ENCODE measurements around the gene SV2C.

SV2C gene

DNA sequence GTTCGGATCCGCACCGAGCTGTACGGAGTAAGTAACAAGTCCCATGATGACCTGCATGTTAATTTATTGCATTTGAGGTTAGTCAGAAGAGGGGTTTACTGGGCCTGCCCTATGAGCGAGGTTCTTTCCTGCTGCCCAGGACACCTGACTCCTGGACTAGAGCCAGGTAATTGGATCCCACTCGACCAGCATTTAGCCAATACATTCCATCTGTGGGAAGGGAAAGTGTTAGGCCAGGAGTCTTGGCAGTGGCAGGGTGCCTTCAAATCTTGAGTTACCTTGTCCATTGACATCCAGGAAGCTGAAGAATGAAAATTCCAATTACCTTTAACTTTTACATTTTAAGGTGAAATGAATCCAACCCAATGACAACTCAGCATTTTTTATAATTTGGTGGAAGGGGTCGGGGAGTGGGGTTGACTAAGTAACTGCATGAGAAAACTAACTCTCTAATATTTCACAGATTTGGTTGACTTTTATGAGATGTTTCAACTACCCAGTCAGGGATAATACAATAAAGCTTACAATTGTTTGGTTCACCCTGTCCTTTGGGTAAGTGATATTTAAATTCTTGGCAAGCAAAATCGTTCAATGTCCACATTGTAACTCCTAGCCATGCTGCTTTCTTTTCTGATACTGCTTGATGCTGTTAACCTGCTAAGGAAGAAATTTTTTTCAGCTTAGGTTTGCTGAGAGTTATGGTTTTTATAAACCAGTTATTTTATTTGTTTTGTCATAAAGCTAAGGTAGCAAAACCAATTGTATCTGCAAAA lies 208.3 kb downstream of the SV2C start:
- no peak for ATAC-seq
- TF ChIP-seq, protein P1, sequence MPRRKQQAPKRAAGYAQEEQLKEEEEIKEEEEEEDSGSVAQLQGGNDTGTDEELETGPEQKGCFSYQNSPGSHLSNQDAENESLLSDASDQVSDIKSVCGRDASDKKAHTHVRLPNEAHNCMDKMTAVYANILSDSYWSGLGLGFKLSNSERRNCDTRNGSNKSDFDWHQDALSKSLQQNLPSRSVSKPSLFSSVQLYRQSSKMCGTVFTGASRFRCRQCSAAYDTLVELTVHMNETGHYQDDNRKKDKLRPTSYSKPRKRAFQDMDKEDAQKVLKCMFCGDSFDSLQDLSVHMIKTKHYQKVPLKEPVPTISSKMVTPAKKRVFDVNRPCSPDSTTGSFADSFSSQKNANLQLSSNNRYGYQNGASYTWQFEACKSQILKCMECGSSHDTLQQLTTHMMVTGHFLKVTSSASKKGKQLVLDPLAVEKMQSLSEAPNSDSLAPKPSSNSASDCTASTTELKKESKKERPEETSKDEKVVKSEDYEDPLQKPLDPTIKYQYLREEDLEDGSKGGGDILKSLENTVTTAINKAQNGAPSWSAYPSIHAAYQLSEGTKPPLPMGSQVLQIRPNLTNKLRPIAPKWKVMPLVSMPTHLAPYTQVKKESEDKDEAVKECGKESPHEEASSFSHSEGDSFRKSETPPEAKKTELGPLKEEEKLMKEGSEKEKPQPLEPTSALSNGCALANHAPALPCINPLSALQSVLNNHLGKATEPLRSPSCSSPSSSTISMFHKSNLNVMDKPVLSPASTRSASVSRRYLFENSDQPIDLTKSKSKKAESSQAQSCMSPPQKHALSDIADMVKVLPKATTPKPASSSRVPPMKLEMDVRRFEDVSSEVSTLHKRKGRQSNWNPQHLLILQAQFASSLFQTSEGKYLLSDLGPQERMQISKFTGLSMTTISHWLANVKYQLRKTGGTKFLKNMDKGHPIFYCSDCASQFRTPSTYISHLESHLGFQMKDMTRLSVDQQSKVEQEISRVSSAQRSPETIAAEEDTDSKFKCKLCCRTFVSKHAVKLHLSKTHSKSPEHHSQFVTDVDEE (CRISPR knock-in tag; IDR thresholded peaks at IDR 0.05) = no peak
- TF ChIP-seq ZC3H10 (CRISPR knock-in tag; IDR thresholded peaks at IDR 0.05) (no peak), ZFP30 (CRISPR knock-in tag; IDR thresholded peaks at IDR 0.05) (no peak), CREB5 (CRISPR knock-in tag; IDR thresholded peaks at IDR 0.05; ENCODE audit: low read depth) (no peak), ESRRG (CRISPR knock-in tag; IDR thresholded peaks at IDR 0.05) (no peak), BACH2 (CRISPR knock-in tag; IDR thresholded peaks at IDR 0.05; ENCODE audit: borderline replicate concordance) (no peak), ARNTL (CRISPR knock-in tag; IDR thresholded peaks at IDR 0.05; ENCODE audit: borderline replicate concordance, low read depth) (no peak), OSR1 (CRISPR knock-in tag; IDR thresholded peaks at IDR 0.05) (no peak), ZNF70 (CRISPR knock-in tag; IDR thresholded peaks at IDR 0.05) (no peak), ZNF8 (CRISPR knock-in tag; IDR thresholded peaks at IDR 0.05) (no peak), GLIS3 (CRISPR knock-in tag; IDR thresholded peaks at IDR 0.05) (no peak), ISL1 (CRISPR knock-in tag; IDR thresholded peaks at IDR 0.05) (no peak), TCF4 (CRISPR knock-in tag; IDR thresholded peaks at IDR 0.05; ENCODE audit: borderline replicate concordance) (no peak), TOX (CRISPR knock-in tag; IDR thresholded peaks at IDR 0.05; ENCODE audit: borderline replicate concordance) (no peak), SNAI2 (CRISPR knock-in tag; IDR thresholded peaks at IDR 0.05) (no peak), ZNF565 (CRISPR knock-in tag; conservative IDR thresholded peaks at IDR 0.05; ENCODE audit: low read depth) (no peak)

- ATAC-seq = no peak
- TF ChIP-seq CREB5 (CRISPR knock-in tag; IDR thresholded peaks at IDR 0.05; ENCODE audit: low read depth) (no peak), RARB (CRISPR knock-in tag; IDR thresholded peaks at IDR 0.05) (no peak), ZNF8 (CRISPR knock-in tag; IDR thresholded peaks at IDR 0.05) (no peak), ZC3H10 (CRISPR knock-in tag; IDR thresholded peaks at IDR 0.05) (no peak), ZFP3 (CRISPR knock-in tag; IDR thresholded peaks at IDR 0.05) (no peak), CSDC2 (CRISPR knock-in tag; IDR thresholded peaks at IDR 0.05) (no peak), SNAI2 (CRISPR knock-in tag; IDR thresholded peaks at IDR 0.05) (no peak), ESRRG (CRISPR knock-in tag; IDR thresholded peaks at IDR 0.05) (no peak), ISL1 (CRISPR knock-in tag; IDR thresholded peaks at IDR 0.05) (no peak), OSR1 (CRISPR knock-in tag; IDR thresholded peaks at IDR 0.05) (no peak), ZFP30 (CRISPR knock-in tag; IDR thresholded peaks at IDR 0.05) (no peak), ZNF70 (CRISPR knock-in tag; IDR thresholded peaks at IDR 0.05) (no peak), ZNF565 (CRISPR knock-in tag; conservative IDR thresholded peaks at IDR 0.05; ENCODE audit: low read depth) (no peak), BACH2 (CRISPR knock-in tag; IDR thresholded peaks at IDR 0.05; ENCODE audit: borderline replicate concordance) (no peak), GLIS3 (CRISPR knock-in tag; IDR thresholded peaks at IDR 0.05) (no peak), ARNTL (CRISPR knock-in tag; IDR thresholded peaks at IDR 0.05; ENCODE audit: borderline replicate concordance, low read depth) (no peak)
- TF ChIP-seq, protein P1 (CRISPR knock-in tag; IDR thresholded peaks at IDR 0.05) = no peak
- TF ChIP-seq, protein P2, sequence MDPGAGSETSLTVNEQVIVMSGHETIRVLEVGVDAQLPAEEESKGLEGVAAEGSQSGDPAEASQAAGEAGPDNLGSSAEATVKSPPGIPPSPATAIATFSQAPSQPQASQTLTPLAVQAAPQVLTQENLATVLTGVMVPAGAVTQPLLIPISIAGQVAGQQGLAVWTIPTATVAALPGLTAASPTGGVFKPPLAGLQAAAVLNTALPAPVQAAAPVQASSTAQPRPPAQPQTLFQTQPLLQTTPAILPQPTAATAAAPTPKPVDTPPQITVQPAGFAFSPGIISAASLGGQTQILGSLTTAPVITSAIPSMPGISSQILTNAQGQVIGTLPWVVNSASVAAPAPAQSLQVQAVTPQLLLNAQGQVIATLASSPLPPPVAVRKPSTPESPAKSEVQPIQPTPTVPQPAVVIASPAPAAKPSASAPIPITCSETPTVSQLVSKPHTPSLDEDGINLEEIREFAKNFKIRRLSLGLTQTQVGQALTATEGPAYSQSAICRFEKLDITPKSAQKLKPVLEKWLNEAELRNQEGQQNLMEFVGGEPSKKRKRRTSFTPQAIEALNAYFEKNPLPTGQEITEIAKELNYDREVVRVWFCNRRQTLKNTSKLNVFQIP (CRISPR knock-in tag; IDR thresholded peaks at IDR 0.05; ENCODE audit: borderline replicate concordance, low read depth) = no peak
- TF ChIP-seq, protein P3, sequence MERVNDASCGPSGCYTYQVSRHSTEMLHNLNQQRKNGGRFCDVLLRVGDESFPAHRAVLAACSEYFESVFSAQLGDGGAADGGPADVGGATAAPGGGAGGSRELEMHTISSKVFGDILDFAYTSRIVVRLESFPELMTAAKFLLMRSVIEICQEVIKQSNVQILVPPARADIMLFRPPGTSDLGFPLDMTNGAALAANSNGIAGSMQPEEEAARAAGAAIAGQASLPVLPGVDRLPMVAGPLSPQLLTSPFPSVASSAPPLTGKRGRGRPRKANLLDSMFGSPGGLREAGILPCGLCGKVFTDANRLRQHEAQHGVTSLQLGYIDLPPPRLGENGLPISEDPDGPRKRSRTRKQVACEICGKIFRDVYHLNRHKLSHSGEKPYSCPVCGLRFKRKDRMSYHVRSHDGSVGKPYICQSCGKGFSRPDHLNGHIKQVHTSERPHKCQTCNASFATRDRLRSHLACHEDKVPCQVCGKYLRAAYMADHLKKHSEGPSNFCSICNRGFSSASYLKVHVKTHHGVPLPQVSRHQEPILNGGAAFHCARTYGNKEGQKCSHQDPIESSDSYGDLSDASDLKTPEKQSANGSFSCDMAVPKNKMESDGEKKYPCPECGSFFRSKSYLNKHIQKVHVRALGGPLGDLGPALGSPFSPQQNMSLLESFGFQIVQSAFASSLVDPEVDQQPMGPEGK (CRISPR knock-in tag; IDR thresholded peaks at IDR 0.05; ENCODE audit: borderline replicate concordance) = no peak
Observed at GRCh38 chr5:76292620-76293322, 209.6 kb downstream of the SV2C start.

All from SK-N-SH treated with all-trans-retinoic acid at 6 μM for 48 hours (cell line).